ENCODE results near the gene AJM1.

Gene AJM1

DNA sequence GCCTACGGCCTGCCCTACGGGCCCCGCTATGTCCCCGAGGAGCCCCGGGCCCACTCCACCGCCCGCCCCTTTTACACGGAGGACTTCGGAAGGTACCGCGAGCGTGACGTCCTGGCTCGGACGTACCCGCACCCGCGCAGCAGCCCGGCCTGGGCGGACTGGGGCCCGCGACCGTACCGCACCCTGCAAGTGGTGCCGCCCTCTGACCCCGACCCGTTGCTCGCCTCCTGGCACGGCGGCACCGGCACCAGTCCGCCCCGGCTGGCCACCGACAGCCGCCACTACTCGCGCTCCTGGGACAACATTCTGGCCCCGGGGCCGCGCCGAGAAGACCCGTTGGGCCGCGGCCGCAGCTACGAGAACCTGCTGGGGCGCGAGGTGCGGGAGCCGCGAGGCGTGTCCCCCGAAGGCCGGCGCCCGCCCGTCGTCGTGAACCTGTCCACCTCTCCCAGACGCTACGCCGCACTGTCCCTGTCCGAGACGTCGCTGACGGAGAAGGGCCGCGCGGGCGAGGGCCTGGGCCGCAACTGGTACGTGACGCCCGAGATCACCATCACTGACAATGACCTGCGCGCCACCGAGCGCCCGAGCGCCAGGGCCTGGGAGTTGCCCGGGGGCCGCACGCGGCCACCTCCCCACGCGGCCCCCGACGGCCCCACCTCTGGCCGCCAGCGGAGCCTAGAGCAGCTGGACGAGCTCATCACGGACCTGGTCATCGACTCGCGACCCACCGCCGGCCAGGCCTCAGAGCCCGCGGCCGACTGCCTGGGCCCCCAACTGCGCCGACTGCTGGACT lies 3.4 kb downstream of the AJM1 start:
- no peak for DNase-seq

DNA sequence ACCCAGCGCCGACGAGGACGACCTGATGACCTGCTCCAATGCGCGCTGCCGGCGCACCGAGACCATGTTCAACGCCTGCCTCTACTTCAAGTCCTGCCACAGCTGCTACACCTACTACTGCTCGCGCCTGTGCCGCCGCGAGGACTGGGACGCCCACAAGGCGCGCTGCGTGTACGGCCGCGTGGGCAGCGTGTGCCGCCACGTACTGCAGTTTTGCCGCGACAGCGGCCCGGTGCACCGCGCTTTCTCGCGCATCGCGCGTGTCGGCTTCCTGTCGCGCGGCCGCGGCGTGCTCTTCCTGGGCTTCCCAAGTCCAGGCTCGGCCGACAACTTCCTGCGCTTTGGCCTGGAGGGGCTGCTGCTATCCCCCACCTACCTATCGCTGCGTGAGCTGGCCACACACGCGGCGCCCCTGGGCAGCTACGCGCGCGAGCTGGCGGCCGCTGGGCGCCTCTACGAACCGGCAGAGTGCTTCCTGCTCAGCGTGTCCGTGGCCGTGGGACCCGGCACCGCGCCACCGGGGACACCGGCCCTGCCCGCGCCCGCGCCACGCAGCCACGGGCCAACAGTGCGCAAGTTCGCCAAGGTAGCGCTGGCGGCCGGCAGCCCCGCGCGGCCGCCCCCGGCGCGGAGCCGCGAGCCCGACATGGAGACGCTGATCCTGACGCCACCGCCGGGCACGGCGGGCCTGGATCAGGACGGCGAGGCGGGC lies 4.3 kb downstream of the AJM1 start:
- DNase-seq = no peak

DNA sequence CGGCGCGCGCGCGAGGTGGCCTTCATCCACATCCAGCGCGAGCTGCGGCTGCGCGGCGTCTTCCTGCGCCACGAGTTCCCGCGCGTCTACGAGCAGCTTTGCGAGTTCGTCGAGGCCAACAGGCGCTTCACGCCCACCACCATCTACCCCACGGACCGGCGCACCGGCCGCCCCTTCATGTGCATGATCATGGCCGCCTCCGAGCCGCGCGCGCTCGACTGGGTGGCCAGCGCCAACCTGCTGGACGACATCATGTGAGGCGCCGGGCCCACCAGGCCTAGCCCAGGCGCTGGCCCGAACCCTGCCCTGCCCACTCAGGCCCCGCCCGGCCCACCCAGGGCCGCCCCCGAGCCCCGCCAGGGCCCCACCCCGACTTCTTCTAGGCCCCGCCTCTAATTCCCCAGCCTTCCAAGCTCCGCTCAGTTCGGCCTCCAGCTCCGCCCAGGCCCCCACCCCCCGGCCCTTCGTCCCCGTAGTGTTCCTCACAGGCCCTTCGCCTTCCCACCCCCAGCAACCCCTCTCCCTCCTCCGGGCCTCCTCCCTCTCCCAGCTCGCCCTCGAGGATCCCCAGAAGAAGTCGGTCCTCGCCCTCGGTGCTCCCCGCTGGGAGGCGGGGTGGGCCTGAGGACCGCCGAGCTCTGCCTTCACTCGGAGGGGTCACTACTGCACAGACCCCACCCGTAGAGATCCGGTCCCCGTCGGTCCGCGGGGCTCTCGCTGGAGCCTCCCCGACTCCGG lies 5.0 kb downstream of the AJM1 start:
- peak; percentile 14 to 37 for DNase-seq

DNA sequence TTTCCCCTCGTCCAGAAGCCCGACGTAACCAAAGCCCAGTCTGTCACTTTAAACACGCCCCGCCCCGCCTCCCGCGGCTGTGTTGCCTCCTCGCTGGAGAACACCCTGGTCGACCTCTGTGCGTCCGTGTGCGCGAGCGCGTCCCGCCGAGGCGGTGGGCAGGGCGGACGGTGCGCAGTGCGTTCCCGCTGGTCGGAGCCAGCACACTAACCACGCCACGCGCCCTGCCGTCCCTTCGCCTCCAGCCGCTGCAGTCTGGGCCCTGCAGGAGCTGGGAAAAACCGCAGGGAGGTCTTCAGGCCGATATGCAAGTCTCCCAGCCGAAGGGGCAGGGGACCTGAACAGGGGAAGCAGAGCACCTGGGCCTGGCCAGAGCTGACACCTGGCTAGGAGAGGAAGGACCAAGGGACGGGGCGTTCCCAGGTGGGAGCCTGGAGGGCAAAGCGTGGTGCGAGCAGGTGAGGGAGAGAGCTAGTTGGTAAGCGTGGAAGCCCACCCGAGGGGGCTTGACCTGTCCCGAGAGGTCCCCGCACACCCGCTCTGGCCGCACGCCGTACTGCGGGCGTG lies 5.6 kb downstream of the AJM1 start:
- DNase-seq = peak; percentile 83 to 85

DNA sequence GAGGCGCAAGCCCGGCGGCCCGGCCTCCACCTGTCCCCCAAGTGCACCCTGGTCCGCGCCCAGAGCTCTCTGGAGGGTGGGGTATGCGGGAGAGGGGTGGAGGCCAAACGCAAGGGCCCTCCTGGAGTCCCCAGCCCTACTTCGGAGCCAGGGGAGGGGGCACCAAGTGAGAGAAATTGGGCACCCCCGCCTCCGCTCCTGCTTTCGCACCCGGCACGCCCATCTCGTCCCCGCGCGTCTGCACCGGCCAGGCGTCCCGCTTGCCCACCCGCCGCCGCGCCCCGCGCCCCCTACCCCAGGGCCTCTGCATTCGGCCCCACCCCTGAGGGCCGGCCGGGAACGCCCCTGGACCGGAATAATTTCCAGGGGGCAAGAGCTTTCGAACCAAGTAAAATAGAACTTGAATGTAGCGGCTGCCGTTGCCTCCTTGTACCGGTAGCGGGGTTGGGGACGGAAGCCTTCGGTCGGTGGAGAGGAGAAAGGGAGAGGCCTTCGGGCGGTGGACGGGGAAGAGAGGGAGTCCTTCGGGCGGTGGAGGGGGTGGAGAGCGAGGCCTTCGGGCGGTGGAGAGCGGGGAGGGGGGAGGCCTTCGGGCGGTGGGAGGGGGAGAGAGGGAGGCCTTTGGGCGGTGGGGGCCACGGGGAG lies 6.2 kb downstream of the AJM1 start:
- DNase-seq = peak; percentile 18 to 28

DNA sequence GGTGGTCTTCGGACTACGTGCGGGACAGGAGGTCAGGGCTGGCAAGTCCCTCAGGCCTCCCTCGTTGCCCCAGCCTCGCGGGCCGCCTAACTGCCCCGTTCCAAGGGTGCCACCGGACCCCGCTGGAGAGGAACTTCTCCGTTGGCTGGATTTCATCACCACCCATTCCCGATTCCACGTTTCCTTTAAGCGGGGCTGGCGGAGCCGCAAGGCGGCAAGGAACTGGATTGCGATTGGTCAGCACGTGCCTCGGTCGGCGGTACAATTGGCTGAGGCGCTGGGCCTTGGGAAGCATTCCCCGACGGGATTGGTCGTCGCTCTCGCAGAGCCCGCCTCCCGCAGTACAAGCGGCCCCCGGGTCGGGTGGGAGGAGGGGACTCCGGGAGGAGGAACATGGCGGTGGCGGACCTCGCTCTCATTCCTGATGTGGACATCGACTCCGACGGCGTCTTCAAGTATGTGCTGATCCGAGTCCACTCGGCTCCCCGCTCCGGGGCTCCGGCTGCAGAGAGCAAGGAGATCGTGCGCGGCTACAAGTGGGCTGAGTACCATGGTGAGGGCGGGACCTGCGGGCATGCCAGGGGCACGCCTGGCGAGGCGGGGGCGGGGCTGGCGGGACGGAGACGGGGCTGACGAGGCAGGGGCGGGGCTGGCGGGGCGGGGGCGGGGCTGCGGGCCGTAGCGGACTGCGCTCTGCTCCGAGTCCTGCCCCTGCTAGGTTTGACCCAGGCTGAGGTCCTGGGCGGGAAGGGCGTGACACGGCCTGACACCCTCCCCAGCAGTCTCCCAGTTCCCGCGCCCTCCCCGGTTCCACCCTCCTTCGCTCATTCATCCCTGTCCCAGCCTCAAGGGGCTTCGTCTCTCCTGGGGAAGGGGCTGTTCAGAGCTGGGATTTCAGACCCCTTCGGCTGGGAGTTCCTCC lies 7.0 kb downstream of the AJM1 start, which contains the start of gene PHPT1:
Gene PHPT1, plus strand, starts transcription at position 372 of the 922 bp plus-strand sequence. Its CDS starts 22 bp downstream, at position 394.
- DNase-seq = peak; percentile 98 to 99

DNA sequence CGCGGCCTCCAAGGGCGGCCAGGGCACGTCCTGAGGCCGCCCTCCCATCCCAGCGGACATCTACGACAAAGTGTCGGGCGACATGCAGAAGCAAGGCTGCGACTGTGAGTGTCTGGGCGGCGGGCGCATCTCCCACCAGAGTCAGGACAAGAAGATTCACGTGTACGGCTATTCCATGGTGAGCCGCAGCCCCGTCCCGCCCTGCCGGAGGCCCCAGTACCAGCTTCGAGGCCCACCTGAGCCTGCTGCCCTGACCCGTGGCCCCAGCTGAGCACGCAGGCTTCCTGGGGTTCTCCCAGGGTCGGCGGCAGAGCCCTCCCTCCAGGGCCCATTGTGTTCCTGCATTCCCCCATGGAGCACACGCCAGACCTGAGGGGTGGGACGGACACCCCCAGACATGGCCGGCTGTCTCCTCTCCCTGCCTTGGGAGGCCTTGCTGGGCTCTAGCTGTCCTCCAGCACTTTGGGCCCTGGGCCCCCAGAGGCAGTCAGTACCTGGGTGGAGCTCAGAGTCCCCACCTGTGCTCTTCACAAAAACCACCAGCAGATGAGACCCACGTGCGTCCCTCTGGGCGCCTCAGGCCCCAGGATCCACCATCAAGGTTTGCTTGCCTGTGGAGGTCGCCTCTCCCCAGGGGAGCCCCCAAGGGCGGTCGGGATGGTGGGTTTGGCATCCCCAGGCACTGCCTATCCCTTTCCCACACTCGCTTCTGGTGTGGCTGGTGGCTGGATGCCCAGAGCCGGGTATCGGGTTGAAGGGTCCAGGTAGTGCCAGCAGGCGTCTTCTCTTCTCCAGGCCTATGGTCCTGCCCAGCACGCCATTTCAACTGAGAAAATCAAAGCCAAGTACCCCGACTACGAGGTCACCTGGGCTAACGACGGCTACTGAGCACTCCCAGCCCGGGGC lies 7.9 kb downstream of the AJM1 start:
- DNase-seq = no peak

DNA sequence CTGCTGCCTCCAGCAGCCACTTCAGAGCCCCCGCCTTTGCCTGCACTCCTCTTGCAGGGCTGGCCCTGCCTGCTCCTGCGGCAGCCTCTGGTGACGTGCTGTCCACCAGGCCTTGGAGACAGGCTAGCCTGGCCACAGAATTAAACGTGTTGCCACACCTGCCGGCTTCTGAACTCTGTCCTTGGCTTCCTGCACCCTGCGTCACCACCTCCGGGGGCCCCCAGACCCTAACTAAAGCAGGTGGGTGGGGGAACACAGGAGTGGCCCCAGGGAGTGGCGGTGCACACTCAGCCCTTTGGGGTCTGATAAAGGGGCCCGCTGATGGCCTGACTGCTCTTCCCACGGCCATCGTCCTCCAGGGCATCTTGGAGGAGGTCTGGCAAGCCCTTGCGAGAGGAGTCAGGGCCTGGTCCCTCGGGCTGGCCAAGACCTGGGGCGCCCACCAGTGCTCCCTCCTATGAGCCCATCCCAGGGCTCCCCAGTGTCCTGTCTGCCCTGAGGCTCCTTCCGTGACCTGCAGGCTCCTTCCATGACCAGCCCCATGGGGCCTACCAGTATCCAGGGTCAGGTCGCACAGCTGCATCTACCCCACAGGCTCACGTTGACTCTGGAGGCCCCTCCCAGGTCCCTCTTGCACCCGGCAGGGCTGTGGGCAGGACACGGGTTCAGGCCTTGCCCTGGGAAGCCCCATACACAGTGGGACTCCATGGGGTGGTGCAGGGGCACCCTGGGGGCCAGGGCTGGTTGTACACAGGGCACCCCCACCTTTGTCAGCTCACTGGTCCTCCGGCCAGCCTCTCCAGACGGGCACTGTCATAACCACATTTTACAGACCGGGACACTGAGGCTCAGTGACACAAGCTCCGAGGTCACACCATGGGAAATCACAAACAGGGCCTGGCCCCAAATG lies 8.8 kb downstream of the AJM1 start:
- DNase-seq = no peak

DNA sequence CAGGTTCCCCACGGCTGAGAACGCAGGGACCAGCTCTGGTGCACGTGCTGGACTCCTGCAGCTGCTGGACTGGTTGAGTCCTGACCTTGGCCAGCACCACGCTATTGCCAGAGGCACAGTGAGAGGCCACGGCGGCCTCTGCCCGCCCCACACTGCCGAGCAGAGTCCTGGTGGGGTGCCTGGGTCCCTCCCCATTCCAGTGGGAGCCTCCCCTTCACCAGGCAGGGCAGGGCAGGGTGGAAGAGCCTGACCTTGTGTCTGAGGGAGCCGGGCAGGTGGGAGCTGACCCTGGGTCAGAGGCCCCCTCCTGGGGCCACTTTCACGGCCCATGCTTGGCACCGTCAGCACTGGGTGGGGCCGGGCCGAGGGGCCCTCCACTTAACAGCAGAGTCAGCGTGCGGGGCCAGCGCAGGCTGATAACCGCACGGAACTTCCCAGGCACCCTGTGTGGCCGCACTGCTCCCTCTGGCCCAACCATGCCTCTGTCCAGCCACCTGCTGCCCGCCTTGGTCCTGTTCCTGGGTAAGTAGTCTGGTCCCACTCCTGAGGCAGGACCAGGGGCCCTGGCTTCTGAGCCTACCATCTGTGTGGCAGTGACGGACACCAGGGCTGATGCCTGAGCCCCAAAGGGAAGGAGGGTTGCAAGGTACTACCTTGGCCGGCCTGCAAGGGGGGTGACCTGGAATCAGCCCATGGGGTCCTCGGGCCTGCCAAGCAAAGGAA lies 9.8 kb downstream of the AJM1 start, which contains the start of gene MAMDC4:
Gene MAMDC4, plus strand, starts transcription at position 406 of the 723 bp plus-strand sequence. Its CDS starts 71 bp downstream, at position 477.
- no peak for DNase-seq

DNA sequence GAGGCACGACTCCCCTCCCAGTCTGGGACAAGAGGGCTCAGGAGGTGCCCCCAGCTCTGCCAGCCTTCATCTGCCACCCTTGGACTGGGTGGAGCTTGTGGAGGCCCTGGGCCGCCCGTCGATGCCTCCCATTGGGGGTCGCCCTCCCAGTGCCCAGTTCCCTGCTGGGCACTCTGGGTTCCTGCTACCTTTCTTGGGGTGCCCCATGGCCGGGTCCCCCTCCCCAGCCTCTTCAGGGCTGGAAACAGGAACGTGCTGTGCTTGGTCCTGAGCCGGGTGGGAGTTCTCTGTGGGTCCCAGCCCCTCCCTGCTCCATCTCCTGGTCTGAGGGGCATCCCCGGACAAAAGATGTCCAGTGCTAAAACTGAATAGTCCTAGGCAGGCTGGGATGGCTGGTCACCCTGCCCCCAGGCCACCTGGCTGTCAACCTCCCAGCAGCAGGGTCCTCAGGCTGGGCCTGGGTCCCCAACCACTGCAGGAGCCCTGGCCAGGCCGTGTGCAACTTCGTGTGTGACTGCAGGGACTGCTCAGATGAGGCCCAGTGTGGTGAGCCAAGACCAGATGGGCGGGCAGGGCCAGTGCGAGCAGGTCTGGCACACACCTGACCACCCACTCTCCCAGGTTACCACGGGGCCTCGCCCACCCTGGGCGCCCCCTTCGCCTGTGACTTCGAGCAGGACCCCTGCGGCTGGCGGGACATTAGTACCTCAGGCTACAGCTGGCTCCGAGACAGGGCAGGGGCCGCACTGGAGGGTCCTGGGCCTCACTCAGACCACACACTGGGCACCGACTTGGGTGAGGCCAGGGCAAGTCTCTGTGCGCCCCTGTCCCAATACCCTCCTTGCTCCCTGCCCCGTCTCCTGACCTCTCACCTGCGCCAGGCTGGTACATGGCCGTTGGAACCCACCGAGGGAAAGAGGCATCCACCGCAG lies 10.7 kb downstream of the AJM1 start:
- DNase-seq = no peak

DNA sequence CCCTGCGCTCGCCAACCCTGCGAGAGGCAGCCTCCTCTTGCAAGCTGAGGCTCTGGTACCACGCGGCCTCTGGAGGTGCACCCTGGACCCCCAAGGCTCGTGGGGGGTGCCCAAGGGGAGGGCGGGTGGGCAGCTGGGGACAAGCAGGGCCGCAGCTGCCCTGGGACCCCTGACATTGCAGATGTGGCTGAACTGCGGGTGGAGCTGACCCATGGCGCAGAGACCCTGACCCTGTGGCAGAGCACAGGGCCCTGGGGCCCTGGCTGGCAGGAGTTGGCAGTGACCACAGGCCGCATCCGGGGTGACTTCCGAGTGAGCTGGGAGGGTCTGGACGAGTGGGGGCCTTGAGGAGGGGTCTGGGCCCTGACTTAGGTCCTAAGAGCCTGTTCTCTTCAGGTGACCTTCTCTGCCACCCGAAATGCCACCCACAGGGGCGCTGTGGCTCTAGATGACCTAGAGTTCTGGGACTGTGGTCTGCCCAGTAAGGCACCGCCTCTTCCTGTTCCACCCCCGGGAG lies 11.4 kb downstream of the AJM1 start:
- no peak for DNase-seq

DNA sequence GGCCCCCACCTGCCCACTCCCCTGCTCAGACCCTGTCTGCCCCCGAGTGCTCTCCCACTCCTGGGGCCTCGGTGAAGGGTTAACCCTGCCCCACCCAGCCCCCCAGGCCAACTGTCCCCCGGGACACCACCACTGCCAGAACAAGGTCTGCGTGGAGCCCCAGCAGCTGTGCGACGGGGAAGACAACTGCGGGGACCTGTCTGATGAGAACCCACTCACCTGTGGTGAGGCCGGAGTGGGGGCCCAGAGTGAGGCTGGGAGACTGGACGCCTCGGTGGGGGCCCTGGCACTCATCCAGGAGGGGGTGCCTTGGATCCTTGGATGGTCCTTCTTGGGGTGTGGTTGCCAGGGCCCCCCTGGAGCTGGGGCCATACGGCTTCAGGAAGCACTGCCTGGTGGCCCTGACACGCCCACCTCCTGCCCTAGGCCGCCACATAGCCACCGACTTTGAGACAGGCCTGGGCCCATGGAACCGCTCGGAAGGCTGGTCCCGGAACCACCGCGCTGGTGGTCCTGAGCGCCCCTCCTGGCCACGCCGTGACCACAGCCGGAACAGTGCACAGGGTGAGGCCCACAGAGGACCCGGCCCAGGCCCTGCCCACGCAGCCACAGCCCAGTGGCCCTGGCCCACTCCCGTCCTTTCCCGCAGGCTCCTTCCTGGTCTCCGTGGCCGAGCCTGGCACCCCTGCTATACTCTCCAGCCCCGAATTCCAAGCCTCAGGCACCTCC lies 12.0 kb downstream of the AJM1 start:
- no peak for DNase-seq

DNA sequence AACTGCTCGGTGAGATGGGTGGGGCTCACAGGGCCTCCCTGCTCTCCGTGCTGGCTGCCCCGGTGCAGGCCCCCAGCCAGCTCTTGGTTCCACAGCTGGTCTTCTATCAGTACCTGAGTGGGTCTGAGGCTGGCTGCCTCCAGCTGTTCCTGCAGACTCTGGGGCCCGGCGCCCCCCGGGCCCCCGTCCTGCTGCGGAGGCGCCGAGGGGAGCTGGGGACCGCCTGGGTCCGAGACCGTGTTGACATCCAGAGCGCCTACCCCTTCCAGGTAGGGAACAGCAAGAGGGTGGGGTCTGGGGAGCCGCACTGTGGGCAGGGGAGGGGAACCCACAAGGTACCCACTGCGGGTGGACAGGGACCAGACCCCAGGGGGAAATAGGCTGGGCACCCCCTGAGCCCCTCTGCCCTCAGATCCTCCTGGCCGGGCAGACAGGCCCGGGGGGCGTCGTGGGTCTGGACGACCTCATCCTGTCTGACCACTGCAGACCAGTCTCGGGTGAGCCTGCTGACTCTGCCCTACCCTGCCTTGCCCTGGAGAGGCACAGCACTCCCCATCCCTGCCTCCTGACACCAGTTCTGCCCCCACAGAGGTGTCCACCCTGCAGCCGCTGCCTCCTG lies 12.7 kb downstream of the AJM1 start:
- no peak for DNase-seq

DNA sequence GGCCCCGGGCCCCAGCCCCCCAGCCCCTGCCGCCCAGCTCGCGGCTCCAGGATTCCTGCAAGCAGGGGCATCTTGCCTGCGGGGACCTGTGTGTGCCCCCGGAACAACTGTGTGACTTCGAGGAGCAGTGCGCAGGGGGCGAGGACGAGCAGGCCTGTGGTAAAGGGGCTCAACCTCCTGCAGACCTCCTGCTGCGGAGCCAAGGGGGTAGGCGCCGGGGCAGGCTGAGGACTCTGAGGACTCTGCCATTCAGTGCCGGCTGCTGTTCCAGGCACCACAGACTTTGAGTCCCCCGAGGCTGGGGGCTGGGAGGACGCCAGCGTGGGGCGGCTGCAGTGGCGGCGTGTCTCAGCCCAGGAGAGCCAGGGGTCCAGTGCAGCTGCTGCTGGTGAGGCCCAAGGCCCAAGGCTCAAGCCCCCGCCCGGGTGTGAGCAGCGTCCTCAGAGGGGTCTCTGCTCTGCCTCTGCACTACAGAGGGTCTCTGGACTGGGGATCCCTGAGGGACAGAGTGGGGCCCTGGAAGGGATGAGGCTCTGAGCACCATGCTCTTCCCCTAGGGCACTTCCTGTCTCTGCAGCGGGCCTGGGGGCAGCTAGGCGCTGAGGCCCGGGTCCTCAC lies 13.3 kb downstream of the AJM1 start:
- DNase-seq = no peak

DNA sequence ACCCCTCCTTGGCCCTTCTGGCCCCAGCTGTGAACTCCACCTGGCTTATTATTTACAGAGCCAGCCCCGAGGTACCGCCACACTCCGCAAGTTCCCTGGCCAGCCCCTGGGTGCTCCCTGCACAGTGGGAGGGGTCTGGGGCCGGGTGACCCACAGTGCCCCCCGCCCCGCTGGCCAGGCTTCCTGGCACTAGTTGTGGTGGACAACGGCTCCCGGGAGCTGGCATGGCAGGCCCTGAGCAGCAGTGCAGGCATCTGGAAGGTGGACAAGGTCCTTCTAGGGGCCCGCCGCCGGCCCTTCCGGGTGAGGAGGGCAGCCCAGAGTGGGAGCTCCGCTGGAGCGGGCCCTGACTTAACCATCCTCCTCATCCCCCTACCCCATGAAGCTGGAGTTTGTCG lies 13.8 kb downstream of the AJM1 start:
- DNase-seq = no peak
